Measurements from ENCODE around the gene PRKAR1B. TPM values are rescaled to one million over a fixed set of nuclear protein-coding genes. Genes with fewer than 3 reads are reported as not detected.

PRKAR1B gene
- total RNA-seq, 1 donor from 2014 or later = 17.0 TPM

- no peak for ATAC-seq
Measured at GRCh38 chr7:585229-585711, 141.8 kb downstream of the PRKAR1B start.

GRCh38 chr7:584820-585219 is 142.3 kb downstream of the PRKAR1B start:
- ATAC-seq = no peak

GRCh38 chr7:584122-584465 is 143.0 kb downstream of the PRKAR1B start:
- ATAC-seq = peak; percentile 55

GRCh38 chr7:583410-584121 is 143.5 kb downstream of the PRKAR1B start:
- peak; percentile 9 for ATAC-seq

GRCh38 chr7:582931-583330 is 144.2 kb downstream of the PRKAR1B start:
- no peak for ATAC-seq

GRCh38 chr7:582081-582835 is 144.8 kb downstream of the PRKAR1B start:
- no peak for ATAC-seq

- ATAC-seq = no peak
Measured at GRCh38 chr7:578386-578785, 148.7 kb downstream of the PRKAR1B start.

- ATAC-seq = no peak
Measured at GRCh38 chr7:577741-578370, 149.2 kb downstream of the PRKAR1B start.

GRCh38 chr7:577278-577665 is 149.8 kb downstream of the PRKAR1B start:
- ATAC-seq = no peak

GRCh38 chr7:576524-577277 is 150.4 kb downstream of the PRKAR1B start:
- ATAC-seq = no peak

GRCh38 chr7:575425-576366 is 151.4 kb downstream of the PRKAR1B start:
- ATAC-seq = no peak

- no peak for ATAC-seq
Measured at GRCh38 chr7:574661-575395, 152.3 kb downstream of the PRKAR1B start.

- no peak for ATAC-seq
Measured at GRCh38 chr7:573933-574381, 153.1 kb downstream of the PRKAR1B start.

- no peak for ATAC-seq
Measured at GRCh38 chr7:573269-573932, 153.7 kb downstream of the PRKAR1B start.

GRCh38 chr7:572416-573268 is 154.4 kb downstream of the PRKAR1B start:
- ATAC-seq = no peak

GRCh38 chr7:571718-572415 is 155.2 kb downstream of the PRKAR1B start:
- no peak for ATAC-seq

GRCh38 chr7:571096-571717 is 155.9 kb downstream of the PRKAR1B start:
- no peak for ATAC-seq

- no peak for ATAC-seq
Measured at GRCh38 chr7:570801-571070, 156.3 kb downstream of the PRKAR1B start.

Measured in esophagus mucosa (tissue), 1 donor.